H9 (cell line): ENCODE measurements around the gene PXYLP1. TPM values are rescaled to one million over a fixed set of nuclear protein-coding genes. Genes with fewer than 3 reads are reported as not detected.

Experiments used
- DNase-seq: peaks from one replicate; pipeline ENCODE4 v3.0.0-alpha.2; 2017
- H2AFZ ChIP-seq: one replicate; pipeline ENCODE4 v1.6.1; 2013; ENCODE audit warnings: mild to moderate bottlenecking, low read length, control low read depth, moderate library complexity
- H2AK5ac ChIP-seq: 2 replicates; pipeline ENCODE4 v1.6.1; 2013; ENCODE audit warnings: low read length, control low read depth, mixed read lengths; ENCODE audit not compliant: insufficient read length
- H2BK120ac ChIP-seq: one replicate; pipeline ENCODE4 v1.6.1; 2013; ENCODE audit warnings: low read depth, mild to moderate bottlenecking, low read length, control low read depth, inconsistent platforms; ENCODE audit not compliant: poor library complexity, severe bottlenecking
- H2BK12ac ChIP-seq: 2 replicates; pipeline ENCODE4 v1.6.1; 2013; ENCODE audit warnings: low read length, control low read depth, mixed read lengths, low read depth; ENCODE audit not compliant: insufficient read length
- H2BK15ac ChIP-seq: 2 replicates; pipeline ENCODE4 v1.6.1; 2013; ENCODE audit warnings: low read depth, low read length, control low read depth
- H2BK20ac ChIP-seq: one replicate; pipeline ENCODE4 v1.6.1; 2013; ENCODE audit warnings: low read depth, mild to moderate bottlenecking, low read length, control low read depth, inconsistent platforms; ENCODE audit not compliant: poor library complexity, severe bottlenecking
- H2BK5ac ChIP-seq: 2 replicates; pipeline ENCODE4 v1.6.1; 2013; ENCODE audit warnings: low read length, control low read depth, mixed read lengths; ENCODE audit not compliant: insufficient read length
- H3K14ac ChIP-seq: 2 replicates; pipeline ENCODE4 v1.6.1; 2013; ENCODE audit warnings: low read length, control low read depth; ENCODE audit not compliant: insufficient read depth
- H3K18ac ChIP-seq: 2 replicates; pipeline ENCODE4 v1.6.1; 2013; ENCODE audit warnings: low read depth, mild to moderate bottlenecking, mixed read lengths, low read length, control low read depth; ENCODE audit not compliant: insufficient read length
- H3K23ac ChIP-seq: 2 replicates; pipeline ENCODE4 v1.6.1; 2013; ENCODE audit warnings: low read length, control low read depth, mixed read lengths, low read depth; ENCODE audit not compliant: insufficient read length
- H3K23me2 ChIP-seq: 2 replicates; pipeline ENCODE4 v1.6.1; 2013; ENCODE audit warnings: low read depth, mild to moderate bottlenecking, mixed read lengths, low read length, control low read depth; ENCODE audit not compliant: insufficient read length, poor library complexity, severe bottlenecking
- H3K27ac ChIP-seq: 2 replicates; pipeline ENCODE4 v1.5.1; 2013; ENCODE audit warnings: low read length, control low read depth, mixed read lengths, low read depth; ENCODE audit not compliant: insufficient read length
- H3K27me3 ChIP-seq: 2 replicates; pipeline ENCODE4 v1.6.1; 2013; ENCODE audit warnings: low read length, control low read depth, inconsistent platforms; ENCODE audit not compliant: insufficient read depth
- H3K4ac ChIP-seq: 2 replicates; pipeline ENCODE4 v1.6.1; 2013; ENCODE audit warnings: low read depth, mild to moderate bottlenecking, control low read depth, inconsistent platforms, low read length, moderate library complexity
- H3K4me1 ChIP-seq: 2 replicates; pipeline ENCODE4 v1.6.1; 2013; ENCODE audit warnings: low read length, control low read depth, inconsistent platforms; ENCODE audit not compliant: insufficient read depth
- H3K4me2 ChIP-seq: 2 replicates; pipeline ENCODE4 v1.6.1; 2013; ENCODE audit warnings: low read length, control low read depth, mixed read lengths; ENCODE audit not compliant: insufficient read length, insufficient read depth
- H3K56ac ChIP-seq: 2 replicates; pipeline ENCODE4 v1.6.1; 2013; ENCODE audit warnings: low read depth, mild to moderate bottlenecking, mixed read lengths, low read length, control low read depth; ENCODE audit not compliant: insufficient read length
- H3K79me1 ChIP-seq: 2 replicates; pipeline ENCODE4 v1.6.1; 2013; ENCODE audit warnings: low read depth, mild to moderate bottlenecking, moderate library complexity, low read length, control low read depth, inconsistent platforms; ENCODE audit not compliant: insufficient read depth, poor library complexity, severe bottlenecking
- H3K79me2 ChIP-seq: 2 replicates; pipeline ENCODE4 v1.6.1; 2013; ENCODE audit warnings: low read length, control low read depth, inconsistent platforms; ENCODE audit not compliant: insufficient read depth
- H3K9ac ChIP-seq: 2 replicates; pipeline ENCODE4 v1.6.1; 2013; ENCODE audit warnings: low read length, control low read depth, mixed read lengths; ENCODE audit not compliant: insufficient read length; ENCODE audit errors: extremely low read depth
- H3K9me3 ChIP-seq: one replicate; pipeline ENCODE4 v1.6.1; 2013; ENCODE audit warnings: low read depth, low read length, inconsistent platforms; ENCODE audit not compliant: control insufficient read depth
- H3T11ph ChIP-seq: one replicate; pipeline ENCODE4 v1.6.1; 2013; ENCODE audit warnings: mild to moderate bottlenecking, low read length, control low read depth, inconsistent platforms
- H4K20me1 ChIP-seq: one replicate; pipeline ENCODE4 v1.6.1; 2013; ENCODE audit not compliant: control insufficient read depth, insufficient read length, insufficient read depth
- H4K5ac ChIP-seq: 2 replicates; pipeline ENCODE4 v1.6.1; 2013; ENCODE audit warnings: low read depth, mild to moderate bottlenecking, mixed read lengths, low read length, control low read depth; ENCODE audit not compliant: insufficient read length
- H4K8ac ChIP-seq: replicated peaks from 2 replicates; pipeline ENCODE4 v1.6.1; 2013; ENCODE audit warnings: low read length, control low read depth, mixed read lengths, low read depth; ENCODE audit not compliant: insufficient read length
- H4K91ac ChIP-seq: 2 replicates; pipeline ENCODE4 v1.6.1; 2013; ENCODE audit warnings: low read depth, mild to moderate bottlenecking, moderate library complexity, mixed read lengths, low read length, control low read depth; ENCODE audit not compliant: insufficient read length
- H3K27ac Mint-ChIP-seq, 3 experiments: 2 replicates in 2 of 3; 3 replicates in 1 of 3; pipeline ENCODE4 v1.8.0; 2020 to 2021; ENCODE audit warnings: mixed read lengths in 3 of 3, mild to moderate bottlenecking in 1 of 3, moderate library complexity in 1 of 3
- H3K27me3 Mint-ChIP-seq: 2 replicates; pipeline ENCODE4 v1.8.0; 2021; ENCODE audit warnings: low read depth, mild to moderate bottlenecking, moderate library complexity, mixed read lengths
- H3K36me3 Mint-ChIP-seq, 3 experiments: 2 replicates in 2 of 3; 3 replicates in 1 of 3; pipeline ENCODE4 v1.8.0; 2020 to 2021; ENCODE audit warnings: low read depth in 3 of 3, mixed read lengths in 3 of 3; ENCODE audit not compliant: insufficient read depth in 1 of 3
- H3K4me1 Mint-ChIP-seq, 2 experiments: 2 replicates each; pipeline ENCODE4 v1.8.0; 2020; ENCODE audit warnings: mixed read lengths in 2 of 2
- H3K4me3 Mint-ChIP-seq, 2 experiments: 2 replicates in 1 of 2; 3 replicates in 1 of 2; pipeline ENCODE4 v1.8.0; 2020 to 2021; ENCODE audit warnings: mild to moderate bottlenecking in 2 of 2, mixed read lengths in 2 of 2, moderate library complexity in 1 of 2
- H3K9me3 Mint-ChIP-seq, 2 experiments: 2 replicates in 1 of 2; 3 replicates in 1 of 2; pipeline ENCODE4 v1.8.0; 2020; ENCODE audit warnings: mild to moderate bottlenecking in 2 of 2, mixed read lengths in 2 of 2, moderate library complexity in 1 of 2
- WGBS: extraction: QIAGEN DNeasy Blood & Tissue Kit; methylation state at CpG from one replicate; pipeline ENCODE4 v1.1.7; 2013; ENCODE audit warnings: missing lambda C conversion rate, low lambda C conversion rate, mixed read lengths; ENCODE audit not compliant: insufficient read length; ENCODE audit errors: extremely low coverage; 5-methylcytosine and 5-hydroxymethylcytosine counted together
- total RNA-seq: library from RNA; stranded (reverse); gene quantifications from 2 replicates; pipeline ENCODE4 v1.2.1, GENCODE V29; 2021
- TF ChIP-seq, protein P1 (sequence below): fragments of 200-600 bp; sonication (generic); conservative IDR thresholded peaks from 3 replicates; pipeline ENCODE4 v1.8.0; 2021; ENCODE audit warnings: antibody characterized with exemption, mild to moderate bottlenecking

The PXYLP1 gene
- total RNA-seq, 1 experiment from 2014 or later, result 17.9 TPM

DNA sequence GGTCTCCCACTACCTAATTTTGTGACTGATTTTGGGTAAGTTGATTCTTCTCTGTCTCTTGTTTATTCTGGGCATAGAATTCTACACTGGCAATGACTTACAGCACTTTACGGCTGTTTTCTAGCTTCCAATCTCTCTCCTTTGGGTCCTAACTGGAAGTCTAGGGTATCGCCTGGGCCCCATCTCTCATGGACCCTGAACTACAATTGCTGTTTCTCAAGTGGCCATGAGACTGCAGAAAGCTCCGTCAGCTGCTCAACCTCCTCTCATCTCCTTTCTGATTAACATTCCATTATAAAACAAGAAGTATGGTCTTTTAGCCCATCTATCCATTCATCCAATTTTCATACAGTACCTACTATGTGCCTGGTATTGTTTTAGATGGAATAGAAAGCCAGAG lies 4.4 kb upstream of the PXYLP1 start:
- no peak overlapping the region for H3K4me2 ChIP-seq
- H3K23ac ChIP-seq, result no peak overlapping the region

More for the DNA sequence above, 4.4 kb upstream of the PXYLP1 start:
- no peaks in the 10 kb centered on the region for H3K79me1 ChIP-seq
- Mint-ChIP-seq H3K27me3 (peaks cover 21% of the 10 kb centered on the region), H3K4me3 (no peak overlapping the region), H3K4me1 (peaks cover 35 to 36% of the 10 kb centered on the region in 2 experiments), H3K27ac (no peak overlapping the region), H3K9me3 (peaks cover 12 to 13% of the 10 kb centered on the region in 2 experiments), H3K36me3 (peaks cover 2 to 7% (median 5%) of the 10 kb centered on the region in 3 experiments; a peak in 6 of 7 replicates)
- no CpG with 5 or more reads among the region's 3 CpGs for WGBS
- H3K56ac ChIP-seq, result no peak overlapping the region
- H2AFZ ChIP-seq, result no peak overlapping the region
- H3K18ac ChIP-seq, result no peak overlapping the region
- peaks cover 8% of the 10 kb centered on the region for H3K23me2 ChIP-seq
- no peak overlapping the region for H4K91ac ChIP-seq
- no peak overlapping the region for H2AK5ac ChIP-seq
- no peak overlapping the region for H2BK20ac ChIP-seq
- no peak for DNase-seq
- no peak overlapping the region for H4K5ac ChIP-seq
- H2BK5ac ChIP-seq, result no peak overlapping the region
- H3T11ph ChIP-seq, result no peak overlapping the region
- no peak overlapping the region for H3K9ac ChIP-seq
- peaks cover 7% of the 10 kb centered on the region; the same call in 1 of the 2 replicates for H3K27me3 ChIP-seq
- H3K14ac ChIP-seq, result no peak overlapping the region
- H2BK15ac ChIP-seq, result no peak overlapping the region
- no peak overlapping the region for H3K4ac ChIP-seq
- H2BK120ac ChIP-seq, result no peak overlapping the region
- H4K20me1 ChIP-seq, result no peaks in the 10 kb centered on the region
- peaks cover 3% of the 10 kb centered on the region; the same call in 1 of the 2 replicates for H3K4me1 ChIP-seq
- no peak overlapping the region for H4K8ac ChIP-seq
- no peak overlapping the region for H3K27ac ChIP-seq
- no peaks in the 10 kb centered on the region for H3K9me3 ChIP-seq
- H3K79me2 ChIP-seq, result no peaks in the 10 kb centered on the region
- TF ChIP-seq, protein P1, sequence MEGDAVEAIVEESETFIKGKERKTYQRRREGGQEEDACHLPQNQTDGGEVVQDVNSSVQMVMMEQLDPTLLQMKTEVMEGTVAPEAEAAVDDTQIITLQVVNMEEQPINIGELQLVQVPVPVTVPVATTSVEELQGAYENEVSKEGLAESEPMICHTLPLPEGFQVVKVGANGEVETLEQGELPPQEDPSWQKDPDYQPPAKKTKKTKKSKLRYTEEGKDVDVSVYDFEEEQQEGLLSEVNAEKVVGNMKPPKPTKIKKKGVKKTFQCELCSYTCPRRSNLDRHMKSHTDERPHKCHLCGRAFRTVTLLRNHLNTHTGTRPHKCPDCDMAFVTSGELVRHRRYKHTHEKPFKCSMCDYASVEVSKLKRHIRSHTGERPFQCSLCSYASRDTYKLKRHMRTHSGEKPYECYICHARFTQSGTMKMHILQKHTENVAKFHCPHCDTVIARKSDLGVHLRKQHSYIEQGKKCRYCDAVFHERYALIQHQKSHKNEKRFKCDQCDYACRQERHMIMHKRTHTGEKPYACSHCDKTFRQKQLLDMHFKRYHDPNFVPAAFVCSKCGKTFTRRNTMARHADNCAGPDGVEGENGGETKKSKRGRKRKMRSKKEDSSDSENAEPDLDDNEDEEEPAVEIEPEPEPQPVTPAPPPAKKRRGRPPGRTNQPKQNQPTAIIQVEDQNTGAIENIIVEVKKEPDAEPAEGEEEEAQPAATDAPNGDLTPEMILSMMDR, result no peak
- no peak overlapping the region for H2BK12ac ChIP-seq
